Transverse colon (tissue), 3 donors: ENCODE data around the gene FXYD2.

Source experiments
- POLR2A ChIP-seq: fragments of 450-650 bp; IDR thresholded peaks from one replicate; pipeline ENCODE4 v1.6.1; 2016; ENCODE audit warnings: antibody characterized with exemption, mild to moderate bottlenecking, moderate library complexity
- TF ChIP-seq, protein P1 (sequence below), 5 experiments: fragments of 200-600 bp in 3 of 5; fragments of 450-650 bp in 2 of 5; sonication (generic) in 3 of 5; IDR thresholded peaks; 1 replicate in 2 of 5; 2 replicates in 3 of 5; pipeline ENCODE4 v1.5.1; 2016 to 2017; ENCODE audit warnings: antibody characterized with exemption in 5 of 5, inconsistent platforms in 3 of 5, mild to moderate bottlenecking in 2 of 5, moderate library complexity in 1 of 5

DNA sequence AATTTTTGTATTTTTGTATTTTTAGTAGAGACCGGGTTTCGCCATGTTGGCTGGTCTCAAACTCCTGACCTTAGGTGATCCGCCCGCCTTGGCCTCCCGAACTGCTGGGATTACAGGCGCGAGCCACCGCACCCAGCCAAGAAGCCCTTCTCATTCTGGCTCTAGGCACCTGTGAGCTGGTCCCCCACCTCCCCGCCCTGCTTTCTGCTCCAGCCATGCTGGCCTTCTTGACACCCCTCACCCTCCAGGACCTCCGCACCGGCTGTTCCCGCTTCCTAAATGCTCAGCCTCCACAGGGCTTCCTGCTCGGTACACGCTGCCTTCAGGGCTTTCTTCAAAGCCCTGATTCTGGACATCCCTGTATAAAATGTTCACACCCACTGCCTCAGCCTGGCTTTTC is 5.5 kb upstream of the FXYD2 start:
- TF ChIP-seq, protein P1, sequence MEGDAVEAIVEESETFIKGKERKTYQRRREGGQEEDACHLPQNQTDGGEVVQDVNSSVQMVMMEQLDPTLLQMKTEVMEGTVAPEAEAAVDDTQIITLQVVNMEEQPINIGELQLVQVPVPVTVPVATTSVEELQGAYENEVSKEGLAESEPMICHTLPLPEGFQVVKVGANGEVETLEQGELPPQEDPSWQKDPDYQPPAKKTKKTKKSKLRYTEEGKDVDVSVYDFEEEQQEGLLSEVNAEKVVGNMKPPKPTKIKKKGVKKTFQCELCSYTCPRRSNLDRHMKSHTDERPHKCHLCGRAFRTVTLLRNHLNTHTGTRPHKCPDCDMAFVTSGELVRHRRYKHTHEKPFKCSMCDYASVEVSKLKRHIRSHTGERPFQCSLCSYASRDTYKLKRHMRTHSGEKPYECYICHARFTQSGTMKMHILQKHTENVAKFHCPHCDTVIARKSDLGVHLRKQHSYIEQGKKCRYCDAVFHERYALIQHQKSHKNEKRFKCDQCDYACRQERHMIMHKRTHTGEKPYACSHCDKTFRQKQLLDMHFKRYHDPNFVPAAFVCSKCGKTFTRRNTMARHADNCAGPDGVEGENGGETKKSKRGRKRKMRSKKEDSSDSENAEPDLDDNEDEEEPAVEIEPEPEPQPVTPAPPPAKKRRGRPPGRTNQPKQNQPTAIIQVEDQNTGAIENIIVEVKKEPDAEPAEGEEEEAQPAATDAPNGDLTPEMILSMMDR (IDR thresholded peaks at IDR 0.05) = no peak
- TF ChIP-seq POLR2A = no peak
